Stimulated activated CD4-positive, alpha-beta T cell treated with anti-CD3 and anti-CD28 coated beads, Interleukin-12 subunit alpha, Interleukin-12 subunit beta, amount 100 ng/mL, for 48 hours (primary cell): ENCODE measurements around the gene TMEM181.
"Not testable (repeated sequence)": the region's sequence is repeated elsewhere in the genome, so short reads cannot be mapped to it uniquely, and the experiment has no call there.

Source experiments
- DNase-seq, 3 donors: peaks; one replicate each; pipeline ENCODE4 v3.0.0-alpha.2; 2020; ENCODE audit warnings: low read depth in 2 of 3, low spot score in 1 of 3

Gene TMEM181

GRCh38 chr6:158655569-158656450 is 95.9 kb downstream of the TMEM181 start:
- DNase-seq: no peak

- DNase-seq: not testable (repeated sequence)
Measured at GRCh38 chr6:158656986-158657385, 97.1 kb downstream of the TMEM181 start.

GRCh38 chr6:158660333-158660754 is 100.5 kb downstream of the TMEM181 start:
- no peak for DNase-seq

- DNase-seq: no peak
Measured at GRCh38 chr6:158661156-158661685, 101.3 kb downstream of the TMEM181 start.

GRCh38 chr6:158662607-158662953 is 102.7 kb downstream of the TMEM181 start:
- no peak for DNase-seq

- no peak for DNase-seq
Measured at GRCh38 chr6:158662954-158663624, 103.2 kb downstream of the TMEM181 start.

GRCh38 chr6:158663625-158664165 is 103.8 kb downstream of the TMEM181 start:
- no peak for DNase-seq

GRCh38 chr6:158665332-158665731 is 105.4 kb downstream of the TMEM181 start:
- DNase-seq: no peak

- no peak for DNase-seq
Measured at GRCh38 chr6:158666628-158667359, 106.9 kb downstream of the TMEM181 start.

GRCh38 chr6:158667360-158667981 is 107.6 kb downstream of the TMEM181 start:
- no peak for DNase-seq

- DNase-seq: no peak
Measured at GRCh38 chr6:158668707-158669103, 108.8 kb downstream of the TMEM181 start.

GRCh38 chr6:158669145-158670035 is 109.5 kb downstream of the TMEM181 start:
- no peak for DNase-seq

GRCh38 chr6:158672119-158672518 is 112.2 kb downstream of the TMEM181 start:
- DNase-seq: not testable (repeated sequence)

- no peak for DNase-seq
Measured at GRCh38 chr6:158672726-158673125, 112.8 kb downstream of the TMEM181 start.

- DNase-seq: no peak
Measured at GRCh38 chr6:158674342-158675131, 114.6 kb downstream of the TMEM181 start.

GRCh38 chr6:158677094-158677493 is 117.2 kb downstream of the TMEM181 start:
- DNase-seq: not testable (repeated sequence)

- no peak for DNase-seq
Measured at GRCh38 chr6:158677906-158678578, 118.2 kb downstream of the TMEM181 start.

GRCh38 chr6:158680015-158680414 is 120.1 kb downstream of the TMEM181 start:
- DNase-seq: no peak
